ENCODE measurements around the gene KANSL1.

Gene KANSL1

GRCh38 chr17:45982791-45983613 is 210.2 kb downstream of the KANSL1 start:
- TF ChIP-seq CTCF (IDR thresholded peaks at IDR 0.05), result no peak

GRCh38 chr17:45981306-45981705 is 211.9 kb downstream of the KANSL1 start:
- TF ChIP-seq CTCF (IDR thresholded peaks at IDR 0.05), result no peak

- no peak for TF ChIP-seq CTCF (IDR thresholded peaks at IDR 0.05)
Observed at GRCh38 chr17:45980855-45981254, 212.4 kb downstream of the KANSL1 start.
